CD4-positive, CD25-positive, alpha-beta regulatory T cell (primary cell): ENCODE results near the gene PLD6. TPM values are rescaled to one million over a fixed set of nuclear protein-coding genes. Genes with fewer than 3 reads are reported as not detected.
A peak's percentile ranks its signal among the peaks of the same experiment; 100 is the strongest.

Experiments used
- ATAC-seq, 2 donors: fragments of 150-1000 bp; cut with Tn5 transposase; one replicate each; pipeline ENCODE4 v1.10.0; 2021; ENCODE audit warnings: low read depth in 2 of 2, moderate number of reproducible peaks in 2 of 2, moderate library complexity in 1 of 2
- DNase-seq, 3 donors: peaks; one replicate each; pipeline versions ENCODE4 v3.0.0 to v3.0.0-alpha.2; 2012 to 2022; ENCODE audit warnings: mixed read lengths in 1 of 3
- H3K27ac ChIP-seq: one replicate; pipeline ENCODE4 v1.7.0; 2013; ENCODE audit warnings: mild to moderate bottlenecking, low read length; ENCODE audit not compliant: insufficient read depth, poor library complexity, severe bottlenecking
- H3K27me3 ChIP-seq: one replicate; pipeline ENCODE4 v1.7.0; 2013; ENCODE audit warnings: low read length; ENCODE audit not compliant: control insufficient read depth, insufficient read depth
- H3K36me3 ChIP-seq: one replicate; pipeline ENCODE4 v1.7.0; 2013; ENCODE audit warnings: mild to moderate bottlenecking, low read length, moderate library complexity; ENCODE audit not compliant: control insufficient read depth, insufficient read depth
- H3K4me1 ChIP-seq: 2 replicates; pipeline ENCODE4 v1.7.0; 2013; ENCODE audit warnings: mild to moderate bottlenecking, low read length; ENCODE audit not compliant: insufficient read depth, control insufficient read depth, poor library complexity, severe bottlenecking
- H3K4me3 ChIP-seq: one replicate; pipeline ENCODE4 v1.7.0; 2013; ENCODE audit warnings: low read depth, mild to moderate bottlenecking, low read length, moderate library complexity
- H3K9me3 ChIP-seq, 2 experiments: 1 replicate in 1 of 2; 2 replicates in 1 of 2; pipeline ENCODE4 v1.7.0; 2013; ENCODE audit warnings: low read length in 2 of 2, mild to moderate bottlenecking in 1 of 2, moderate library complexity in 1 of 2; ENCODE audit not compliant: control insufficient read depth in 2 of 2
- H3K27ac Mint-ChIP-seq, 3 donors: one replicate each; pipeline ENCODE4 v1.8.0; 2020 to 2022; ENCODE audit warnings: mild to moderate bottlenecking in 3 of 3, mixed read lengths in 3 of 3, moderate library complexity in 2 of 3
- H3K27me3 Mint-ChIP-seq: one replicate; pipeline ENCODE4 v1.8.0; 2022; ENCODE audit warnings: mild to moderate bottlenecking, mixed read lengths
- H3K36me3 Mint-ChIP-seq: one replicate; pipeline ENCODE4 v1.8.0; 2020; ENCODE audit warnings: mixed read lengths
- H3K4me1 Mint-ChIP-seq, 4 donors: one replicate each; pipeline ENCODE4 v1.8.0; 2020 to 2022; ENCODE audit warnings: mixed read lengths in 4 of 4, mild to moderate bottlenecking in 1 of 4
- H3K4me3 Mint-ChIP-seq, 4 donors: one replicate each; pipeline ENCODE4 v1.8.0; 2020 to 2022; ENCODE audit warnings: mild to moderate bottlenecking in 4 of 4, mixed read lengths in 4 of 4, moderate library complexity in 3 of 4
- H3K9me3 Mint-ChIP-seq, 7 donors: one replicate each; pipeline ENCODE4 v1.8.0; 2020 to 2022; ENCODE audit warnings: mixed read lengths in 7 of 7, mild to moderate bottlenecking in 3 of 7, moderate library complexity in 2 of 7
- polyA plus RNA-seq, 4 donors: library from polyadenylated mRNA; unstranded; fragments of 300-500 nt; fragmentation: Illumina TruSeq; gene quantifications; one replicate each; pipeline ENCODE4 v1.2.3, GENCODE V29; 2021
- total RNA-seq: library from RNA; stranded (reverse); gene quantifications from one replicate; pipeline ENCODE4 v1.2.3, GENCODE V29; 2022

Gene PLD6
- total and polyA plus RNA-seq, 5 donors from 2014 or later, result 8.9 to 19.3 (median 14.8) TPM

GRCh38 chr17:17172001-17172939, 33.9 kb downstream of the PLD6 start:
- H3K4me3 ChIP-seq, result no peak overlapping the region
- no peaks in the 10 kb centered on the region for H3K27me3 ChIP-seq
- H3K36me3 ChIP-seq, result peaks cover 50% of the 10 kb centered on the region
- Mint-ChIP-seq H3K36me3 (peaks cover 19% of the 10 kb centered on the region), H3K27me3 (no peaks in the 10 kb centered on the region), H3K4me1 (peaks cover 10 to 78% (median 29%) of the 10 kb centered on the region in 4 donors), H3K9me3 (peaks cover 0 to 2% (median 0%) of the 10 kb centered on the region in 7 donors), H3K4me3 (peak overlapping the region in 1 of 4 donors; percentile 85), H3K27ac (peak overlapping the region; percentile 9 to 99 (median 59))
- no peaks in the 10 kb centered on the region for H3K9me3 ChIP-seq
- peaks cover 43% of the 10 kb centered on the region for H3K4me1 ChIP-seq
- peak in 1 of 3 donors; percentile 28 for DNase-seq
- no peak for ATAC-seq
- H3K27ac ChIP-seq, result peak overlapping the region; percentile 43

DNA sequence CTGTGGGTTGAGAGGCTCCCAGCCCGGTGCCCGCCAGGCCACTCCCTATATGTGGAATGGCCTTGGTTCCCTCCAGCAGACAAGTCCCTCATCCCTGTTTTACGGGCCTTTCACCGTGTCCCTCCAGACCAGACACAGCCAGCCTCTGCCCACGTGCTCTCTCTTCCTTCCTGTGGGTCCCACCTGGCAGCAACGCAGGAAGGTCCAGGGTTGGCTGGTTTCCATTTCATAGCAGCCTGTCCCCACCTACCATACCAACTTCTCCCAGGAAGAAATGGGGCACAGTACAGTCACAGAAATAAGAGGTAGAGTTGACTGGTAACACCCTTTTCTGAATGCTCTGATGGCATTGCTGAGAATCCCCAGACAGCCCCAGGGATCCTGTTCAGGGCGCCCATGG, 34.9 kb downstream of the PLD6 start:
- H3K36me3 ChIP-seq, result peaks cover 51% of the 10 kb centered on the region
- H3K4me1 ChIP-seq, result peaks cover 33% of the 10 kb centered on the region
- H3K27ac Mint-ChIP-seq, result peak overlapping the region; percentile 85 to 95 (median 85)

DNA sequence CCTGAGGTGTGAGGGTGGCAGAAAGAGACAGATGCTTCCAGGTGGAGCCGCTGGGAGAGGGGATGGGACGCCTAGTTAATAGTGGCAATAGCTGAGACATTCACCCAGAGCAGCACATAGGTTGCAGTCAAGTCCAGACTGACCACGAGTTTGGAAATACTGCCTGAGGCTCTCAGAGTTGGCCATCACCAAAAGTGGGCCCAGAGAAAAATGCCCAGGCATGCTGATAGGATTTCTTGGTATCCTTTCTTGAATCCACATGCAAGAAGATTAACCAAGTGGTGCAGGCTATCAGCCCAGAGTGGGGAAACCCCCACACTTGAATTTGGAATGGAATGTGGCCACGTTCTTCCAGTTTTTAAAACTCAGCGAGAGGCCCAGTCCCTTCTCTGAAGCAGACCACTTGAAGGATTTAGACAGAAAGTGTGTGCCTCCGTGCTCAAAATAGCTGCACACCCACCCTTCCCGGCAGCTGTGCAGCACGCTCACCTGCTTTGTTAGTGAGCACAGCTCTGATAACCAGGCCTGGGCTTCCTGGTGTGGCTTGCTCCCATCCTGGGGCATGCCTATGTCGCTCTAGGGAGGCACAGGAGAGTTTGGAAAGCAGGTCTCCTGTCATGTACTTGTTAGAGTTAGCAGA, 35.7 kb downstream of the PLD6 start:
- Mint-ChIP-seq H3K27me3 (no peaks in the 10 kb centered on the region), H3K27ac (peak overlapping the region; percentile 48 to 85 (median 85)), H3K9me3 (peaks cover 0 to 2% (median 0%) of the 10 kb centered on the region in 7 donors), H3K4me3 (peak overlapping the region in 1 of 4 donors; percentile 29), H3K36me3 (peaks cover 15% of the 10 kb centered on the region), H3K4me1 (peaks cover 5 to 65% (median 20%) of the 10 kb centered on the region in 4 donors)
- no peaks in the 10 kb centered on the region for H3K27me3 ChIP-seq
- peaks cover 52% of the 10 kb centered on the region for H3K36me3 ChIP-seq
- H3K9me3 ChIP-seq, result no peaks in the 10 kb centered on the region
- no peak overlapping the region for H3K4me3 ChIP-seq
- no peak overlapping the region for H3K27ac ChIP-seq
- DNase-seq (no peak), ATAC-seq (no peak)
- H3K4me1 ChIP-seq, result peaks cover 25% of the 10 kb centered on the region

More for the DNA sequence above, 34.9 kb downstream of the PLD6 start:
- no peaks in the 10 kb centered on the region for H3K27me3 Mint-ChIP-seq
- peaks cover 0 to 2% (median 0%) of the 10 kb centered on the region in 7 donors for H3K9me3 Mint-ChIP-seq
- H3K4me3 Mint-ChIP-seq, result peak overlapping the region in 3 of 4 donors; percentile 3 to 70 (median 38)
- no peak for ATAC-seq
- Histone ChIP-seq H3K27me3 (no peaks in the 10 kb centered on the region), H3K27ac (peak overlapping the region; percentile 33), H3K9me3 (no peaks in the 10 kb centered on the region), H3K4me3 (no peak overlapping the region)
- H3K4me1 Mint-ChIP-seq, result peaks cover 5 to 73% (median 24%) of the 10 kb centered on the region in 4 donors
- peaks cover 15% of the 10 kb centered on the region for H3K36me3 Mint-ChIP-seq
- DNase-seq, result no peak

- no peak for ATAC-seq
- no peak for DNase-seq
- Mint-ChIP-seq H3K27ac (peak overlapping the region; percentile 5 to 87 (median 85)), H3K4me1 (peaks cover 5 to 56% (median 18%) of the 10 kb centered on the region in 4 donors), H3K27me3 (no peaks in the 10 kb centered on the region), H3K36me3 (peaks cover 22% of the 10 kb centered on the region), H3K9me3 (peaks cover 0 to 2% (median 0%) of the 10 kb centered on the region in 7 donors), H3K4me3 (no peak overlapping the region)
- Histone ChIP-seq H3K4me1 (peaks cover 17% of the 10 kb centered on the region), H3K27me3 (no peaks in the 10 kb centered on the region), H3K4me3 (no peak overlapping the region), H3K9me3 (no peaks in the 10 kb centered on the region), H3K36me3 (peaks cover 55% of the 10 kb centered on the region), H3K27ac (no peak overlapping the region)
These were observed 36.7 kb downstream of the PLD6 start for GRCh38 chr17:17169396-17169795.

DNA sequence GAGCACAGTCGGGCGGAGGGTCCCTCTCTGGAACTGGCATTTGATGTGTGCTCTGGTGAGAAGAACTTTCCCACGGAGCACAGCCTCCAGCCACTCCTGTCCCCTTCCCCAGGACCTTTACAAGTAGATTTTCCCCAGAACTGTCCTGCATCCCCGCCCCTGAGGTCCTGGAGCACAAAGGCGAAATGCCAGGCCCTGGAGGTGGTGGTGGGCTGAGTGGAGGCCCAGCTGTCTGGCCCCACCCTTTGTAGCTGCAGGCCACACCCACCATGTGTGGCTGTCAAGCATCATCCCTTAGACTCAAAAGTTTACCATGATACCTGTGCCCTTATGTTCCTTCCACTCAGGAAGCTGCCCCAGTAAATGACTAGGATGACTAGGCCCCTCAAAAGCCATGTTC, 37.7 kb downstream of the PLD6 start:
- Histone ChIP-seq H3K4me1 (peaks cover 17% of the 10 kb centered on the region), H3K36me3 (peaks cover 57% of the 10 kb centered on the region), H3K27ac (no peak overlapping the region), H3K27me3 (no peaks in the 10 kb centered on the region), H3K4me3 (no peak overlapping the region), H3K9me3 (no peaks in the 10 kb centered on the region)
- no peak for ATAC-seq
- peaks cover 0 to 2% (median 0%) of the 10 kb centered on the region in 7 donors for H3K9me3 Mint-ChIP-seq
- H3K36me3 Mint-ChIP-seq, result peaks cover 26% of the 10 kb centered on the region
- H3K4me1 Mint-ChIP-seq, result peaks cover 5 to 49% (median 20%) of the 10 kb centered on the region in 4 donors
- H3K4me3 Mint-ChIP-seq, result no peak overlapping the region
- peak overlapping the region; percentile 33 to 87 (median 64) for H3K27ac Mint-ChIP-seq
- no peak for DNase-seq
- no peaks in the 10 kb centered on the region for H3K27me3 Mint-ChIP-seq

DNA sequence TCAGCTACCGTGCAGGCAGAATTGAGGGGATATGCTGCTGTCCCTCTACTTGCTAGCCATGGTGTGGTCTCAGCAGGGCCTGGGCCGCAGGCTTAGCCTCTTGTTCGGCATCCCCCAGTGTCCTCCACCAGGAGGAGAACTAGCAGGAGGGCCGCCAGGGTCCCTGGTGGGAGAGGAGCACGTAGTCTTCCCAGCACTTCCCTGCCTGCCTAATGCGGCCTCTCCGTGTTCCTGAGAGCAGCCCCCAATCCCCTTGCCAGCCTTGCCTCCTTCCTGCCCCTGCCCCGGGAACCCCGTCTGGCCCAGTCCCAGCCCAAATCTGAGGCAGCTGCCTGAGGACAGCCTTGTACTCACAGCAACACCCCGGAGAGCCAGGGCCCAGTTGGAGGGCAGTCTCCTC, 38.1 kb downstream of the PLD6 start:
- peaks cover 5 to 47% (median 23%) of the 10 kb centered on the region in 4 donors for H3K4me1 Mint-ChIP-seq
- Histone ChIP-seq H3K4me1 (peaks cover 17% of the 10 kb centered on the region), H3K4me3 (no peak overlapping the region), H3K9me3 (no peaks in the 10 kb centered on the region), H3K27ac (no peak overlapping the region), H3K27me3 (no peaks in the 10 kb centered on the region), H3K36me3 (peaks cover 57% of the 10 kb centered on the region)
- H3K36me3 Mint-ChIP-seq, result peaks cover 30% of the 10 kb centered on the region
- no peak for DNase-seq
- peaks cover 0 to 2% (median 0%) of the 10 kb centered on the region in 7 donors for H3K9me3 Mint-ChIP-seq
- peak overlapping the region; percentile 38 to 87 (median 64) for H3K27ac Mint-ChIP-seq
- no peak overlapping the region for H3K4me3 Mint-ChIP-seq
- ATAC-seq, result no peak
- H3K27me3 Mint-ChIP-seq, result no peaks in the 10 kb centered on the region

DNA sequence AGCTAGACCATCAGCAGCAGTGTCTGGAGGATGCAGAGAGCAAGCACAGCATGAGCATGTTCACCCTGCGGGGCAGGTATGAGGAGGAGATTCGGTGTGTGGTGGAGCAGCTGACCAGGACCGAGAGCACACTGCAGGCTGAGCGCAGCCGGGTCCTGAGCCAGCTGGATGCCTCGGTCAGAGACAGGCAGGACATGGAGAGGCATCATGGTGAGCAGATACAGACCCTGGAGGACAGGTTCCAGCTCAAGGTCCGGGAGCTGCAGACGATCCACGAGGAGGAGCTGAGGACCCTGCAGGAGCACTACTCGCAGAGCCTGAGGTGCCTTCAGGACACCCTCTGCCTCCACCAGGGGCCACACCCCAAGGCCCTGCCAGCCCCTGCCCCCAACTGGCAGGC, 38.8 kb downstream of the PLD6 start:
- peak overlapping the region; percentile 78 to 84 (median 79) for H3K27ac Mint-ChIP-seq
- H3K4me3 Mint-ChIP-seq, result no peak overlapping the region
- H3K36me3 ChIP-seq, result peaks cover 52% of the 10 kb centered on the region
- DNase-seq (no peak), ATAC-seq (no peak)
- H3K9me3 ChIP-seq, result no peaks in the 10 kb centered on the region
- no peaks in the 10 kb centered on the region for H3K27me3 ChIP-seq
- H3K27me3 Mint-ChIP-seq, result no peaks in the 10 kb centered on the region
- no peak overlapping the region for H3K27ac ChIP-seq
- H3K4me1 Mint-ChIP-seq, result peaks cover 5 to 42% (median 23%) of the 10 kb centered on the region in 4 donors
- peaks cover 17% of the 10 kb centered on the region for H3K4me1 ChIP-seq
- peaks cover 32% of the 10 kb centered on the region for H3K36me3 Mint-ChIP-seq
- no peak overlapping the region for H3K4me3 ChIP-seq
- H3K9me3 Mint-ChIP-seq, result peaks cover 0 to 2% (median 0%) of the 10 kb centered on the region in 7 donors
